Ovary (tissue), 3 donors: ENCODE data around the gene FUT4.

Experiments used
- CTCF ChIP-seq, 3 donors: fragments of 450-650 bp in 2 of 3; fragments of 200-600 bp in 1 of 3; IDR thresholded peaks; one replicate each; pipeline versions ENCODE4 v1.5.1 to v1.8.0; 2016 to 2022; ENCODE audit warnings: antibody characterized with exemption in 3 of 3, mild to moderate bottlenecking in 1 of 3
- EP300 ChIP-seq: sonication (generic); formaldehyde crosslinking; IDR thresholded peaks from one replicate; pipeline ENCODE4 v1.6.1; 2017; ENCODE audit warnings: antibody characterized with exemption
- POLR2A ChIP-seq: fragments of 450-650 bp; IDR thresholded peaks from one replicate; pipeline ENCODE4 v1.6.1; 2017; ENCODE audit warnings: antibody characterized with exemption, mild to moderate bottlenecking, moderate library complexity
- donor health status: DM: no; HTN: no; CAD: no.

- TF ChIP-seq CTCF (IDR thresholded peaks at IDR 0.05) = no peak
- no peak for TF ChIP-seq POLR2A
- no peak for TF ChIP-seq EP300
Measured at GRCh38 chr11:94546886-94547285, 3.2 kb downstream of the FUT4 start.
